COLO668 (cell line): ENCODE data around the gene KRT81.
A peak's percentile ranks its signal among the peaks of the same experiment; 100 is the strongest.
"Not testable (repeated sequence)": the region's sequence is repeated elsewhere in the genome, so short reads cannot be mapped to it uniquely, and the experiment has no call there.

Experiments
- DNase-seq: peaks from one replicate; lab custom pipeline; 2025; ENCODE audit not compliant: unreplicated experiment; lab: John Stamatoyannopoulos, UW

The KRT81 gene

DNA sequence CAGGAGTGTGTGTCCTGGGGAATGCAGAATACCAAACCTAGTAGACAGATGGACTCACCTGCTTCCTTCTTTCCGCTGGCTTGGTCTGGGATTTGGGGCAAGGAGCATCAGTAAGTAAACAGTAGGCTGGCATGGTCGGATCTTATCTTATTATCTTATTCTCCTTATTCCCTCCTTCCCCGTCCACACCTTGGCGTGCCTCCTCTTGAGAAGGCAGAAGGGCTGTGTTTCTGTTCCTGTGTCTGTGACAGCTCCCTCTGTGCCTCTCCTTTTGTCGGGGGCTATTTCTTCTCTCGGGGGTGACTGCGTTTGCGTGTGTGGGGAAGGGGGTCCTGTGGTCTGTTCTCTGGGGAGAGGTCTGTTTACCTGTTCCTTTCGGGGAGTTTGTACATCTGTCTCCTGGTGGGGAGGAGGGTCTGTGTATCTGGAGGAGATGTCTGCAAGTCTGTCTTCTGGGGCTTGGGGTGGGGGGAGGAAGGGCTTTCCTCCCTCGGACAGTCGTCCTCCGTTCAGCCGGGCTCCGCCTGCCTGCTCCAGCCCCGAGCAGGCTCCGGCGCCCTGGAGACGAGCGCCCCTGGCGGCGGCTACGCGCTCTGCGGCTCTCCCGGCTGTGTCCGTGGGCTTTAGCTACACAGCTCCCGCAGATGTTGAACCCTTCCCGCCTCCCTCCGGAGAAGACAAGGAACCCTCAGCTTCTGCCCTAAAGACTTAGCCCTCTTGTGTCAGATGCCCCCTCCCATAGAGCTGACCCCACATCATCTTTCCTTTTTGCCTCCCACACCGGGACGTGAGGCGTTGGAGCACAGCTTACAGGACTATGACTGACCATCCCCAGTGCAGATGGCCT, 12.5 kb downstream of the KRT81 start:
- peak; percentile 67 for DNase-seq

DNA sequence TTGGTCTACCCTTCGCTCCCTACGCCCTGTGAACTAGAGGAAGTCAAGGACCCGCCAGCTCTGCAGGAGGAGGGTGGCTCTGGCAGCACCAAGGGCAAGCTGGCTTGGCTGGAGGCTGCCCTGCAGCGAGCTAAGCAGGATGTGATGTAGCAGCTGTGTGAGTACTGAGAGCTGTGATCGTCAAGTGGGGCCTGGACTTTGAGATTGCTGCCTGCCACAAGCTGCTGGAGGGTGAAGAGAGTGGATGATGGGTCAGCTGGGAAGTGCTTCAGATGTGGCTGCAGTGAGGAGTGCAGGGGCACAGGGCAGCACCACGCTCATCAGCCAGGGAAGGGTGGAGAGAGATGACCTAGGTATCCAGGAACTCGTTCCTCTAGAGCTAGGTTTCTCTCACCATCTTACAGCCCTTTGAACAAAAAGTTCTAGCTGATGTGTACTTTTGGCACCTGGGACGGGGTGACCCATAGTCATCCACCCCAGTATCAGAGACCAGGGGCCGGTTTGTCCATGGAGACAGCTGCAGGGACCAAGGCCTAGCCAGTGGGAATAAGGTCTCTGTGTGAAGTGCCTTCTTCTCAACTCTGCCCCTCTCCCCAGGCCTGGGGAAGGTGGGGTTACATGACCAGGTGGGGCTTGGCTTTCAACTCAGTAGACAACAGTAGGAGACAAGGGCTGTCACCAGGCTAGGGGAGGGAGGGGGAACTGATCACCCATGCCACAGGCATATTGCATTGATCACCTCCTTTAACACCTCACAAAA, 13.7 kb downstream of the KRT81 start:
- peak; percentile 31 for DNase-seq

DNA sequence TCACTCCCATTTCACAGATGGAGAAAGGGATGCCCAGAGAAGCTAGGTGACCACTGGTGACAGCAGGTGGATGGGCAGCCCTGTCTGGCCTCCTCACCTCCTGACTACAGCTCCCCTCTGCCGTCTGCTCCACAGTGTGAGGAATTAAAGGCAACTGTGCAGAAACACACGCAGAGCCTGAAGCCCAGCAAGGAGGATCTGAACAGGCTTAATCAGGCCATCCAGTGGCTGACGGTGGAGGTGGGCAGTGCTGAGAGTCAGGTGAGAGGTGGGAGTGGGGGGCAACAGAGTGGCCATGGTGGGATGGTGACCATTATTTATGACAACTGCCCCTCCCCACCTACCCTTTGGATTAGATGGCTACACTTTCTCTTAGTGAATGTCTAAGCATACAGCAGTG, 15.6 kb downstream of the KRT81 start:
- no peak for DNase-seq

DNA sequence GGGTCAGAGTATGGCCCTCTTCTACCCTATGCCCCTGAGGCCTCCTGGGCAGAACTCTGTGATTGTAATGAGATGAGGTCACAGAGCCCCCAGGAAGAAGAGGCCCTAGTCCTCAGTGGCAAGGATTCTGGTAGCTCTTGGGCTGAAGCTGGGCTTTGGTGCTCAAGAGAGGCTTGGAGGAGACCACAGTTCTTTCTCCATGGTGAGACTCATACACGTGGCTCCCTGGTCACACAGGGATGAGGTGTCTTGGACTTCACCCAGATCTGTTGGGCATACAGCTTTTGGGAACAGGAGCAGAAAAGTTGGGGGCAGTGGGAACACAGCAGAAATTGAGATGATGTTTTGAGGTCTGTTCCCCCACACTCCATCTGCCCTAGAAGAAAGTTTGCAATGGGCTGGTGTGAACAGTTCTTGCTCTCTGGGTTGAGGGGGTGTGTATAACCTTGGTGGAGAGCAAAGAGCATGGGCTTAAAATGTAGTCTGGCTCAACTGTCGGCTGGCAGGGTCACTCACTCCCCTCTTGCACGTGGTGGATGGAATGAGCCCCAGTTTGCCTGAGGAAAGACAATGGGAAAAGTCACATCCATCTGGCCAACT, 16.7 kb downstream of the KRT81 start, which contains the start of gene KRT86:
KRT86 (plus strand) TSS at position 125 of the 600 bp plus-strand sequence. CDS start 27,272 bp downstream, outside the sequence.
- no peak for DNase-seq

DNA sequence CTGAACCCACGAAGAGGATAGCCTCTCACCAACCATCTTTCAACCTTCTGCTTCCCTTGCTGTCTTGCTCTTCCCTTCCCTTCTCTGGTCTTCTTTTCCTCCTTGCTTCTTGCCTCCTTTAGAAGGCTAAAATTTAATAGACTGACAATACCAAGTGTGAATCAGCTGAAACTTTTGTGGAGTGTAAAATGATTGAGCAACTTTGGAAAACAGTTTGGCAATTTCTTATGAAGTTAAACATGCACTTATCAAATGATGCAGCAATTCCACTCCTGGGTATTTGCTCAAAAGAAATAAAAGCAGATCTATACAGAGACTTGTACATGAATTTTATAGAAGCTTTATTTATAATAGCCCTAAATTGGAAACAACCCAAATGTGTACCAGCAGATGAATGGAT, 20.2 kb downstream of the KRT81 start:
- DNase-seq: no peak

DNA sequence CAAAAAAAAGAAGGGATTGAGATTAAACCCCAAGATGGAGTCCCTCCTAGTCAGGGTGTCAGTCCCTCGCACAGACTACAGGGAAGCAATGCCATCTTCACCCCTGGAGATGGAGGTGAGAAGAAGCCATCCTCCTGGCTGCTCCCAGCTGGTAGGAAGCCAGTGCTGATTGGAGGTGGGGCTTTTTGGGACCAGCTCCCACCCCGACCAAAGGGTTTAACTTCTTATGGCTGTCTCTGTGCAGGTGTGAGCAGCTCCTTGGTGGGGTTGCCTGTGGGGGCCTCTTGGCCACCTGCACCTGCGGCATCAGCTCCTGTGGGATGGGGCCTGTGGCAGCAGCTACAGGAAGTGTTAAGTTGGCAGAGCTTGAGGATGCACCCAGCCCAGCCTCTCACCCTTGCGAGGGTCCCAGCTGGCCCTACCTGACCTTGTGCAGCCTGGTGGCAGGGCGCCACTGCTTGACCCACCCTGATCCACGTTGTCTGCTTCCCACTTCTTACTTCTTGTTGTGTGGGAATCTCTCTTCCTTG, 20.7 kb downstream of the KRT81 start:
- no peak for DNase-seq

DNA sequence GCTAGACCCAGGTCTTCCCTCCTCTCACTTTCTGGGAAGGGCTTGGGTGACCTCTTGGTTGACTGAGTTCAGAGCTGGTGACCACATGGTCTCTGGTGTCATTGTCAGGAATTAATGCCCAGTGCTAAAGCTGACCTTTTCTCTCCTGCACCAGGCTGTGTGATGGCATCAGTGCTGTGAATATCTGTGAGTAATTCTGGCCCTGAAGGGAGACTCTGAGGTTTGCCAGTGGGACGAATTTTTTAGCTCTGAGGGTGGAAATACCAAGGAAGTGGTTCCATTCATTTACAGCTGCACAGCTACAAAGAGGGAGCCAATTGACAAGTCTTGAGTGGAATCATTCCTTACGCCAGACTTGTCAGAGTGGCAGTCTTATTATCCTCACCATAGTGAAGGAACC, 23.1 kb downstream of the KRT81 start:
- DNase-seq: no peak

DNA sequence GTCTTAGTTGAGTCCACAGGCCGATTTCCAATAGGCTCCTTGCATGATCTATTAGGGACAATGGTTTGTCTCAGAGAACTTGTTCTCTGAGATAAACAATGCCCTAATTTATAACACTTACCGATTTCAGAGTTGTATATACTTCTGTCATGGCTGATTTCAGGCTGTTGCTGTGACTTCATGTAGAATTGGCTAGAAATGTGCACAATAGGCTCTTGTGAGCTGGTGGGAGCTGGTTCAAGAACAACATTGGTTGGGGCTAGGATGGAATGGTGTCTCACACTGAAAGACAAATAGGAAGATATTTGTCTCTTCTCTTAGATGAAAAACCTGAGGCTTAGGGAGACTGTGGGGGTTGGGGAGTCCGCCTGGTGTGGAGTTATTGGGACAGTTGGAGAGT, 23.6 kb downstream of the KRT81 start:
- no peak for DNase-seq

DNA sequence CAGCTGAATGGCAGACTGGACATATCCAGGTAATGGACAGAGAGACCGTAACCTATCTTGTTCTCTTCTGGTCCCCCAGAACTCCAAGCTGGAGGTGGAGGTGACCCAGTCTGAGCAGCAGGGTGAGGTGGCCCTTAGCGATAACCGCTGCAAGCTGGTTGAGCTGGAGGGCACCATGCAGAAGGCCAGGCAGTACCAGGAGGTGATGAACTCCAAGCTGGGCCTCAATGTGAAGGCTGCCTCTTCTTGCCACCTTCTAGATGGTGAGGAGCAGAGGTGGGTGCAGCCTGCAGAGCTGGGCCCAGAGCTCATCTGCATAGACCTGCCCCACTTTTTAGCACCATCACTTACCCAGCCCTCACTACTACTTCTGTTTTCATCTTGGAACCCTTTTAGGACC, 24.1 kb downstream of the KRT81 start:
- no peak for DNase-seq

DNA sequence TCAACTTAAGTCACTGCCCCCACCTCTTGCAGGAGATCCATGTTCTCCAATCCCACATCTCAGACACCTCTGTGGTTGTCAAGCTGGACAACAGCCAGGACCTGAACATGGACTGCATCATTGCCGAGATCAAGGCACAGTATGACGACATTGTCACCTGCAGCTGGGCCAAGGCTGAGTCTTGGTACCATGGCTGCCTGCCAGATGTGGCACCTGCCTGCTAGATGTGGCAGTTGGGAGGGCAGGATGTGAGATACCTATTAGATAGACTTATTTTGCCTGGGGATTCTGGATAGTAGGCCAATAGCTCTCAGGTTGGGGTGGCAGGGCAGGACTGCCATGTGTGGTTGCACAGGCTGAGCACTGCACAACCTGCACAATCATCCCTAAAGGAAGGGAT, 24.8 kb downstream of the KRT81 start:
- peak; percentile 5 for DNase-seq

DNA sequence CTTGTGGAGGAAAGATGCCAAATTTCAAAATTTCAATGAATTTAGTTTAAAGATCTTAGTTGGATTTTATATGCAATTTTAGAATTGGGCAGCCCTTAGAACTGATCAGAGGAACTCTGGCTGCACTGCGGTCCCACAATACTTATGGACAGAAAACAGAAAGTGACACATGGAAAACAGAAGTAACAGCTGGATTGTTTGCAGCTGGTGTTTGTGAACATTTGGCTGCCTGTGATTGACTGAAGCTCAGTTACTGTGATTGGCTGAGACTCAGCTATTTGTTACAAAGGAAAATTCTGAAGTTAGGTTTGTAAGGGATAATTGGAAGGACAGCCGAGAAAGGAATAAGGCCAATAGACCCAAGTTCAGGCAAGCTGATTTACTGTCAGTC, 26.9 kb downstream of the KRT81 start:
- DNase-seq: no peak

DNA sequence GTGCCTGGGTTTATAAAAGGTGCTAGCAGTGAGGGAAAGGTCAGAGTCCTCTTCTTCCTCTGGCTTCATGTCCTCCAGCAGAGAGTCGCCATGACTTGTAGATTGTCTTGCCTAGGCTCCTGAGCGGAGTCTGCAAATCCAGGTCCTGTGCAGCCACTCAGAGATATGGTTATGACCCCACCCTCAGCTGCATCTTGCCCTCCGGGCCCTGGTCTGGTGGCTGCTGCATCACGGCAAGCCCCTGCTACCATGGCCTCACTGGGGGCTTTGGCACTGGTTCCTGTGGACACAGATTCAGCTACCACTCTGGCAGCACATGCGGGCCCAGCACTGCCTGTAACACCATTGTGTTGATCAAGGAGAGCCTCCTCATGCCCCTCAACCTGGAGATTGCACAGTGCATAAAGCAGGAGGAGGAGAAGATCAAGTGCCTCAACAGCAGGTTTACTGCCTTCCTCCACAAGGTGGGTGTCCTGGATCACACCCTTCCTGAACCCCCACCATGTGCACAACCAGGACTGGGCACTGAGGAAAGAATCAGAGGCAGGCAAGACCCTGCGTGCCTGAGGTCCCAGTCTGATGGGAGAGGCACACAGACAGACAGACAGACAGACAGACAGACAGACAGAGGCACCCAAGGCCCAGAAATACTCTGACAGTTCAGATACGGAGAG, 27.4 kb downstream of the KRT81 start:
- no peak for DNase-seq

DNA sequence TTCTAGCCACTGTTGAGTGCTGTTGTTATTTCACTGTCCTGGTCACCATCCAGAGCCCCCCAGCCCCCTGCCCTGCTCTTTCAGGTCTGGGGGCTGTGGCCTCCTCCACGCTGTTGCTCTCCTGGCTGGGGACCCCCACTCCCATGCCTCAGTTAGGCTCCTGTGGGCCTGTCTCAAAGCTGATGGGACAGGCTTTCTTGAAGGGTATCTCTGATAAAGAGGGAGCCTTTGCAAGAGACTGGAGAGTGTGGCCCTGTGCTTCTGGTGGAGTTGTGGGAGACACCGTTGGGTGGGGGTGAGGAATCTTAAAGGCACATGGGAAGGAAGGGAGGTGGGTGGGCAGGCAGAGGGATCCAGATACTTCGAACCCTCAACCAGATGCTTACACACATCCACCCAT, 29.0 kb downstream of the KRT81 start:
- no peak for DNase-seq

DNA sequence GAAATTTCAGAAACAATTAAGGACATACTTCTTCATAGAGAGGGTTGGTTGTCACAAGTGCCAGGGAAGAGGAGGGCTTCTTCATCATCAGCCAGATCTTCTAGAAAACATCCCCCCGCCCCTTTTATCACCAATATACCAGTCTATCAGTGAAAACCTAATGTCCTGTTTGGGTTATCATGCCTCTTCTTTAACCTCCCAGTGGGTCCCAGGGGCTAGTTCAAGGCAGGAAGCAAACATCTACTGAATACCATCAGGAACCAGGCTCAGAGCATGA, 30.2 kb downstream of the KRT81 start:
- DNase-seq: no peak

DNA sequence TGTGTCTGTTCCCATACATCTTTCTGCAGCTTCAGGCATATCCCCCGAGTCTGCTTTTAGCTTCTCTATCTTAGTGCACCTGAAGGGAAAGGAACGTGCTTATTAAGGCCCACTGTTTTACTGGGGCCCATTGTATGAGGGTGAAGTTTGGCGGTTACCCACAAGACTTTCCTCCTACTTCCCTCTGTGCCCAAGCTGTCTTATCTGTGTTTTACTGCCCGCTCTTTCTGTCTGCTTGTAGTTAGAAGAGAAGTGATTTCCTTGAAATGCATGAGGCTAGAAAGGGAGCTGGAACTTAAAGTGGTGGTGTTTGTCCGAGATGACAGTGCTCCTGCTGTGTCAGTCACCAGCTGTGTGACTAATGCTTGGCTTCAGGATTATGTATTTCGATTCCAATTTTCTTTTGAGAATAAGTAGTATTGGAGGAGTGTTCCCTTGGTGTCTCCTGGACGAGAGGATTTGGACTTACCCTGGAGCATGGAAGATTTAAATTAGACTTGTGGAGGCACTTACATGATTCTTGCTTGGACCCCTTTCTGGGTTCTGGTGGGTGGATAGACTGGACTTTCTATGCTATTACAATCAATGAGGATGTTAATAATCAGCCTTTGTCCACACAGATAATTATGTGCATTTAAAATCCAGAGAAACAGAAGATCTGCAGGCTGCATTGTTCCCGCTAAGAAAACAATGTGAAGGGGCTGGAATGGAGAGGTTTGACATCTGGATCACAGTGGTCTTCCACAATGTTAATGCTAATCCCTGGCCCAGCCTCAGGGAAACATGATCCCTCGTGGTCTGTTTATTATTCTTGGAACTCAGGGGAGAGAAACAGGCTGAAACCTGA, 30.8 kb downstream of the KRT81 start:
- DNase-seq: no peak

DNA sequence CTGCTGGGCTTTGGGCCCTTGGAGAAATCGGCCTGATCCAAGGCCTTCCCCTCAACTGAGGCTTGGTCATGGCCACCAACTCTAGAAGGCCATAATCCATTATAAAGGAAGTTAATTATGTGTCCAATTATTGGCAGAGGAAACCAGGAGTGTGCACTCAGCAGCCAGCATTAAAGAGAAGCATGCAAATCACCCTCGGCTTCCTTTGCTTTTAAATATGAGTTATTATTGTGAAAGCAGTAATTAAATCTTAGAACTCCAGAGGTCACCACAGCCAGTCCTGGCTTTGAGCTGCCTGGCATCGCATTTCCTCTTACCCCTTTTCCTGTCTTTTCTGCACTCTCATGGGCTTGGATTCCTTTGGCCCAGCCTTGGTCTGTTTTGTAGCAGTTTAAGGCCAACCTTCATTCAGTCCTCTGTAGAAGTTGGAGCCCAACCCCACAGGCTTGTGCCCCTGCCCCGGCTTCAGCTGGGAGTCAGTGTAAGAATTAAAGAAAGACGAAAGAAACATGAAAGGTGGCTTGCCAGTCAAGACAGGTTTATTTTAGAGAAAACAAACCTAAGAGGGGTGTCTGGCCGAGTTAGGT, 31.6 kb downstream of the KRT81 start:
- DNase-seq: no peak

DNA sequence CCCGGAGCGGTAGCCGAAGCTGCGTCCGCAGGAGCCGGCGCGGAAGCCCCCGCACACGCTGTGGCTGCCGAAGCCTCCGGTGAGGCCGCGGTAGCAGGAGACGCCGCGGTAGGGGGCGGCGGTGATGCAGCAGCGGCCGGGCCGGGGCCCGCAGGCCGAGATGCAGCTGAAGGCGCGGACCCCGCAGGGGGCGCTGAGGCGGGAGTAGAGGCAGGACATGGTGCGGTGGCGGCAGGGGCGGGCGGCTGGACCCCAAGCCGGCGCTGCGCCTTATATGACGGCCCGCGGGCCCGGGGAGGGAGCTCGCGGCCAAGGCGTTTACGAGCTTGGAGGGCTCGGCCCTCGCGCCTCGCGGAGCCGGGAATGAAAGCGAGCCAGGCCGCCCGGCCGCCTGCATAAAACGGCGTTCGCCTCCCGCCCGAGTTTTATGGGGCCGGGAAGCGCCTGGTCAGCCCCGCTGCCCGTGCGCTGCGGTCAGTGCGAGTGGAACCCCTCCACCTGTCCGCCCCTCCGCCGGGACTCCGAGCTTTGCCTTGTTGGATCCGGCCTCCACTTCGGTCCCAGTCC, 32.9 kb downstream of the KRT81 start:
- DNase-seq: no peak

DNA sequence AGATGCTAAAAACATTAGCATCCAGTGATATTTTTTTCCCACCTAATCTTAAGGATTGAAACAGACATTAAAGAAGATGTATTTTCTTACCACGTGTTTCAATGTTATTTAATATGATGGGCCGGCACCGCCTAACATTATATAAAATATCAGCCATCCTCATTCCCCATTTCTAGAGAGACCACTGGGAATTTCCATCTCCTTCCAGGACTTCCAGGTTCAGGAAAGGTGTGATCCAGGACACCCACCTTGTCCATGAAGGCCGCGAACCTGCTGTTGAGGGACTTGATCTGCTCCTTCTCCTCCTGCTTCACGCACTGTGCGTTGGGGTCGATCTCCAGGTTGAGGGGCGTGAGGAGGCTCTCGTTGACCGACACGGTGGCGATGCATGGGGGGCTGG, 33.4 kb downstream of the KRT81 start:
- DNase-seq: not testable (repeated sequence)

DNA sequence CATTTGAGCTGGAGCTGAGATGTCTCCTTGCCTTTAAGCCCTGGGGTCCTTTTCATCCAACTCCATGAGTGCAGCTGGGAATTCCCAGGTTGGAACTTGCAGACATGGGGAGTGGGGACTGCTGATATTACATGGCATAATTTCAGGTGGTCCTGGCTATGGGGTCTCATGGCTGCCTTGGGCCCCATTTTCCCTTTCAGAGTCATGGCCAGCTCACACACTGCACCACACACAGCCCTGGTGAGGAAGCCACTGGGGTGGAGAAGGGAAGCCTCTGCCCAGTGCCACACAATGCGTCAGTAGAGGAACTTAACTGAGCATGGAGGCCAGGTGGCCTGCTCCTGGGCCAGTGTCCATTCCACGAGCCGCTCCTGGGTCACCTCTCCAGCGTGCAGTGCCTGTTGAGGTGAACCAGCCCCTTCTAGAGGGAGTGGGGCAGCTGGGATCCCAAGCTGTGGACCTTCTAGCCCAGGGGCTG, 34.2 kb downstream of the KRT81 start:
- no peak for DNase-seq

DNA sequence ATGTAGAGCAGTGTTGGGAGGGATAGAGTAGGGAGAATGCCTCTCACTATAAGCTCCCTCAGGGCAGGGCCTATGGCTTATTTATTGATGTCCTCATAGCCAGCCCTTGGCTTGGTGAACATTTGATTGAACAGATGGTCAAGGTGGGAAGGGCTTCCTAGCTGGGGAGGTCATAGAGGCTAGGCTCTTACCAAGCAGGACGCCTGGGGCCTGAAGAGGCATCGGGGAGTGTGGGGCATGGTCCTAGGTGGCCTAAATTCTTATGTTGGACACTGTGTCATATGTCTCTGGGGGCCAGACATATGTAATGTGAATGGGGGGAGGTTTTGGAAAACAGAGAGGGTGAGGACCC, 34.8 kb downstream of the KRT81 start:
- DNase-seq: no peak
